AG10803 (cell line): ENCODE measurements around the gene FBL.
"Not testable (repeated sequence)": the region's sequence is repeated elsewhere in the genome, so short reads cannot be mapped to it uniquely, and the experiment has no call there.

Experiments
- DNase-seq: peaks from one replicate; pipeline ENCODE4 v3.0.0; 2010; ENCODE audit warnings: low read depth
- H3K4me3 ChIP-seq: 2 replicates; pipeline ENCODE4 v1.5.1; 2011; ENCODE audit warnings: mild to moderate bottlenecking, low read length, control low read depth
- CTCF ChIP-seq: conservative IDR thresholded peaks from 2 replicates; pipeline ENCODE4 v1.5.1; 2011; ENCODE audit warnings: mild to moderate bottlenecking, low read length, control low read depth, inconsistent platforms

The FBL gene

GRCh38 chr19:39817888-39818561, 28.2 kb downstream of the FBL start:
- TF ChIP-seq CTCF: no peak
- DNase-seq: no peak
- H3K4me3 ChIP-seq: no peak overlapping the region

GRCh38 chr19:39816287-39817048, 29.7 kb downstream of the FBL start:
- no peak for TF ChIP-seq CTCF
- H3K4me3 ChIP-seq: no peak overlapping the region
- DNase-seq: no peak

GRCh38 chr19:39814595-39814994, 31.6 kb downstream of the FBL start:
- H3K4me3 ChIP-seq: no peak overlapping the region
- DNase-seq: no peak
- TF ChIP-seq CTCF: no peak

GRCh38 chr19:39814111-39814510, 32.1 kb downstream of the FBL start:
- DNase-seq: not testable (repeated sequence)

GRCh38 chr19:39813264-39813993, 32.8 kb downstream of the FBL start:
- DNase-seq: no peak
- no peak overlapping the region for H3K4me3 ChIP-seq
- no peak for TF ChIP-seq CTCF

More at GRCh38 chr19:39814111-39814510, 32.1 kb downstream of the FBL start:
- not testable (repeated sequence) for H3K4me3 ChIP-seq

GRCh38 chr19:39811064-39811463, 35.1 kb downstream of the FBL start:
- TF ChIP-seq CTCF: no peak
- no peak for DNase-seq
- H3K4me3 ChIP-seq: no peak overlapping the region

GRCh38 chr19:39810424-39810823, 35.8 kb downstream of the FBL start:
- no peak for DNase-seq
- no peak overlapping the region for H3K4me3 ChIP-seq

More at GRCh38 chr19:39810424-39810823, 35.8 kb downstream of the FBL start:
- TF ChIP-seq CTCF: no peak
